VCaP (cell line): Measurements from ENCODE around the gene SEC14L1.

Experiments
- H3K27ac ChIP-seq: fragments of 450-650 bp; 2 replicates; pipeline ENCODE4 v1.5.1; 2017
- TF ChIP-seq, protein P1 (sequence below): fragments of 450-650 bp; conservative IDR thresholded peaks from 2 replicates; pipeline ENCODE4 v1.5.1; 2017; ENCODE audit warnings: mild to moderate bottlenecking, moderate library complexity

Gene SEC14L1

DNA sequence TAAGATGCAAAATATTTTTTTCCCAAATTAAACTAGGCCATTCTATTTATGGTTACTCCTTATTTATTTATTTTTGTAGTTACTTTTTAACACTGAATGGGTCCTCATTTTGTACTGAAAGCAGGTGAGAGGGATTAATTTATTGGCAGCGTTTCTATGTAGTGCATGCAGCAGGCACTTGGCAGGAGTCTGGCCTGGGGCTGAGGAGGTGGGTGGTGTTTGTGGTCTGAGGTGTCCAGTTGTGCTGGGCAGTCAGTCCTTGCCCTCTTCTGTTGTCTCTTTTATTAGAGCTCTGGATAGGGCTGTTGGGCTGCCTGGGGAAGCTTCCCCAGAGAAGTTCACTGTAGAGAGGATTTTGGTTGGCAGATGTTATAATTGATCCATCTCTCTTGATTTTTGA lies 12.7 kb downstream of the SEC14L1 start:
- peak overlapping the region; percentile 71 for H3K27ac ChIP-seq
- TF ChIP-seq, protein P1, sequence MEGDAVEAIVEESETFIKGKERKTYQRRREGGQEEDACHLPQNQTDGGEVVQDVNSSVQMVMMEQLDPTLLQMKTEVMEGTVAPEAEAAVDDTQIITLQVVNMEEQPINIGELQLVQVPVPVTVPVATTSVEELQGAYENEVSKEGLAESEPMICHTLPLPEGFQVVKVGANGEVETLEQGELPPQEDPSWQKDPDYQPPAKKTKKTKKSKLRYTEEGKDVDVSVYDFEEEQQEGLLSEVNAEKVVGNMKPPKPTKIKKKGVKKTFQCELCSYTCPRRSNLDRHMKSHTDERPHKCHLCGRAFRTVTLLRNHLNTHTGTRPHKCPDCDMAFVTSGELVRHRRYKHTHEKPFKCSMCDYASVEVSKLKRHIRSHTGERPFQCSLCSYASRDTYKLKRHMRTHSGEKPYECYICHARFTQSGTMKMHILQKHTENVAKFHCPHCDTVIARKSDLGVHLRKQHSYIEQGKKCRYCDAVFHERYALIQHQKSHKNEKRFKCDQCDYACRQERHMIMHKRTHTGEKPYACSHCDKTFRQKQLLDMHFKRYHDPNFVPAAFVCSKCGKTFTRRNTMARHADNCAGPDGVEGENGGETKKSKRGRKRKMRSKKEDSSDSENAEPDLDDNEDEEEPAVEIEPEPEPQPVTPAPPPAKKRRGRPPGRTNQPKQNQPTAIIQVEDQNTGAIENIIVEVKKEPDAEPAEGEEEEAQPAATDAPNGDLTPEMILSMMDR: no peak

- TF ChIP-seq, protein P1: no peak
- H3K27ac ChIP-seq: peak overlapping the region; percentile 71
Measured at GRCh38 chr17:77153999-77154586, 13.3 kb downstream of the SEC14L1 start.

GRCh38 chr17:77155125-77155524 lies 14.4 kb downstream of the SEC14L1 start:
- TF ChIP-seq, protein P1: no peak
- H3K27ac ChIP-seq: peak overlapping the region; percentile 71; the same call in 1 of the 2 replicates

DNA sequence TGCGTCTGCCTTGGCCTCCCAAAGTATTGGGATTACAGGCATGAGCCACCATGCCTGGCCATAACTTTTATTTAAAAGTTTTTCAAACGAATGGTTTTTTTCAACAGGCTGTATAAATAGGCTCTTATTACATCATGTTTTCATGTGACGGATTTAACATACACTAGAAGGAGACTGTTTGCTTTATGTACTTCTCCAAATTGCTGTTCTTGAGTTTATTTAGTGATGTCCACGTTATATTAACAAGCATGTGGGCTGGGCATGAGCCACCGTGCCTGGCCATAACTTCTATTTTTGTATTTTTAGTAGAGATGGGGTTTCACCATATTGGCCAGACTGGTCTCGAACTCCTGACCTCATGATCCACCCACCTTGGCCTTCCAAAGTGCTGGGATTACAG lies 17.0 kb downstream of the SEC14L1 start:
- H3K27ac ChIP-seq: peak overlapping the region; percentile 94

DNA sequence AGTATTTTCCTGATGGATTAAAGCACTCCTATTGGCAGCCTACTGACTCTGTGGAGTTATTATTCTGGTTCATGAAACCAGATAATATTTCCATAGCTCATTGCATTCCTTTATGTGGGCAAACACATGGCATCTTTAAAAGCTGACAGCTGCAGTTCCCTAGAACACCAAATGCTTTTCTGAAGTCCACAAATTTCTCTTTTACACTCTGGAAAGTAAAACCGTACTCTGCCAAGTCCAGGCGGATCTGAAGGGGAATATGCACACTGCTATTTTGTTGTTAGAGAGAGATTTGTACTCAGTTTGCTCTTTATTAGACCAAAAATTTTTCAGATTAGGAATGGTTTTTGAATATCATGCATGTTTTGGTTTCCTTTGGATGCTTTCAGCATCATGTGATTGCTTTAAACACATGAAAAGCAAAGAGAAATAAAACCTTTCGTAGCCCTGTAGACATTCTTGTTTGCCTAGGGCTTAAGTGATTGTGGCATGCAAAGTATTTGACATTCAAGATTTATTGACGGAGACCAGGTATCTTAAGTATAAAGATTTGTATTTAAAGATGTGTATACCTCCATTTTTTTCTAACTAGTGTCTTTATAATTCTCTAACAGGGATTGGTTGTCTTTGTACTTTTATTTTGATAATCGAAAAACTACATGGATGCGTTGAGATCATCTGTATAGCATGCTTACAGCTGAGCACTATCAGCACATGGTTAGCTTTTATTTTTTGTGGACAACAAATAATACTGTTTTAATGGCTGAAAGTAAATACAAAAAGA lies 19.5 kb downstream of the SEC14L1 start:
- TF ChIP-seq, protein P1: no peak
- peak overlapping the region; percentile 94 for H3K27ac ChIP-seq

- H3K27ac ChIP-seq: peak overlapping the region; percentile 94
- TF ChIP-seq, protein P1: no peak
Measured at GRCh38 chr17:77160875-77161530, 20.2 kb downstream of the SEC14L1 start.

DNA sequence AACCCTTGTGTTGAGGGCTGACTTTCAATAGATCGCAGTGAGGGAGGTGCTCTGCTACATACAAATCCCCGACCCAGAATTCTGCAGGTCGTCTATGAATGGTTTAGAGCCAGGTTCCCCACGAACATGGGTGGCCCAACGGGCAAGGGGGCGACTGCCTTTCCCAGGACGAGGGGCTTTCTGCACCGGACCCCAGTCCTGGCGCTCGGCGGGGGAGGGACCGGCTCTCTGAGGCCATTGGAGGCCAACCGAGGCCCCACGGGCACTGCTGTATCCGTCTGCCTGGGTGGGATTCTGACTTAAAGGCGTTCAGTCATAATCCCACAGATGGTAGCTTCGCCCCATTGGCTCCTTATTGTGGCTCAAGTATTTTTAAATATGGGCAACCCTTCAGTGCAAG lies 21.2 kb downstream of the SEC14L1 start:
- TF ChIP-seq, protein P1: no peak

More for the DNA sequence above, 21.2 kb downstream of the SEC14L1 start:
- peak overlapping the region; percentile 94 for H3K27ac ChIP-seq
